IPS DF 4.7 (cell line): Measurements from ENCODE around the gene CCDC86.

Experiments used
- DNase-seq: peaks from one replicate; pipeline ENCODE4 v3.0.0-alpha.2; 2013; ENCODE audit warnings: low spot score; ENCODE audit errors: extremely low read depth

CCDC86 gene

GRCh38 chr11:60867871-60868681 lies 26.2 kb downstream of the CCDC86 start:
- DNase-seq: no peak

DNA sequence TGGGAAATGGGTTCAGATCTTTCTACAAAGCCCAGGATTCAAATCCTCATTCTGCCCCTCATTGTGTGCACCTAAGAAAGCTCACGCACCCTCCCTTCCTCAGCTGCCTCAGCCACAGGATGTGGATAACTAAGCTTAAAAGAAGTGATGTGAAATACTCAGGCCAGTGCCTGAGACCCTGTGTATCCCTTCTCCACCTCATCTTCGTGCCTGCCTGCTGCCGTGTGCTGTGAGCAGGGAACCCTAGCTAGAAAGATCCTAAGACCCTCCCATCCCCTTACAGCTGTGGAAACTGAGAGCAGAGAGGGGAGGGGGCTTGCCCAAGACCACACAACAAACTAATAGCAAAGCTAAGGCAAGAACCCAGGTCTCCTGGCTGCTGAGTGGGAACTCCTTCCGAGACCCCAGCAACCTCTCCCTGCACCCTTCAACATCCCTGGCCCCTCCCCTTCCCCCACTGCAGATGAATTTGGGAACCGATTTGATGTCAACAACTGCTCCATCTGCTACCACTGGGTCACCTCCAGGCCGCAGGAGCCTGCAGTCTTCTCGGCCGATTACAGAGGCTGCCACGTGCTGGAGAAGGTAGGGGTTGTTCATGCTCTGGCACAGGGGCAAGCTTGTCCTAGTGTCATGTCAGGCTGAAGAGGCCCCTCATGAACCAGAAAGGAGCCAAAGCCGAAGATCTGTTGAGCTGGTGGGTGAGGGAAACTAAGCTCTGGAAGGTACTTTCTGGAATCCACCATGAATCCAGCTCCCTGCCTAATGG lies 27.0 kb downstream of the CCDC86 start:
- no peak for DNase-seq

DNA sequence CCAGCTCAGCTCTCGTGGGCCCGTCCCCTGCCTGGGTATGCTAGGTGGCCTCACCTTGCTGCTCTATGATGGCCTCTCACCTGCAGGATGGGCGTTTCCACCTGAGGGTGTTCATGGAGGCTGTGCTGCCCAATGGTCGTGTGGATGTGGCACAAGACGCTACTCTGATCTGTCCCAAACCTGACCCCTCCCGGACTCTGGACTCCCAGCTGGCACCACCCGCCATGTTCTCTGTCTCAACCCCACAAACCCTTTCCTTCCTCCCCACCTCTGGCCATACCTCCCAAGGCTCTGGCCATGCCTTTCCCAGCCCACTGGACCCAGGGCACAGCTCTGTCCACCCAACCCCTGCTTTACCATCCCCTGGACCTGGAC lies 27.5 kb downstream of the CCDC86 start:
- no peak for DNase-seq

DNA sequence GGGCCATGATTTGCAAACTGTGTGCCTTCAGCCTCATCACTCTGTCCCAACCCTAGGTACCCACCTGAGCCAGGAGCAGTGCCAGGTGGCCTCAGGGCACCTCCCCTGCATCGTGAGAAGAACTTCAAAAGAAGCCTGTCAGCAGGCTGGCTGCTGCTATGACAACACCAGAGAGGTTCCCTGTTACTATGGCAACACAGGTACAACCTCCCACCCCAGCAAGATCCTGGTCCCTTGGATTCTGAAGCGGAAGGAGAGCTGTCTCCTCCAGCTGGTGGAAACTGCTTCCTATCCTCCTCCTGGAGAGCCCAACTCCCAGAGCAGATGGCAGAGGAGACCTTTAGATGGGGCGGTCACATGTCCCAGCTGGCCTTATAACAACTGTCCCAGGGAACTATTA lies 28.4 kb downstream of the CCDC86 start:
- no peak for DNase-seq

DNA sequence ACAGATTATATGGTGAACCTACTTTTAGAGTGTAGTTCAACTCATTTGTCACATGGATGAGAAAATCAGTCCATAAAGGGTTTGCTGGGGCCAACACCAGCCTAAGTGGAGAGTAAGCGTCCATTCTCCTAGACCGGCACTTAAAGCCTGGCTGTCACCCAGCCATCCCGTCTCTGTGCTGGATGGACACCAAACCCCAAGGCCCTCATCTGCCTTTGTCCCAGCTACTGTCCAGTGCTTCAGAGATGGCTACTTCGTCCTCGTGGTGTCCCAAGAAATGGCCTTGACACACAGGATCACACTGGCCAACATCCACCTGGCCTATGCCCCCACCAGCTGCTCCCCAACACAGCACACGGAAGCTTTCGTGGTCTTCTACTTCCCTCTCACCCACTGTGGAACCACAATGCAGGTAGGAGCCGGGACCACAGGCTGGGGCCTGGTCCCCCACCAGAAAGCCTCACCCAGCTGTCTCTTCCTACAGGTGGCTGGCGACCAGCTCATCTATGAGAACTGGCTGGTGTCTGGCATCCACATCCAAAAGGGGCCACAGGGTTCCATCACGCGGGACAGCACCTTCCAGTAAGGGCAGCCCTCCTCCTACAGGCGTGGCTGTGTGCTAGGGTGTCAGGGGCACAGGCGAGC lies 28.9 kb downstream of the CCDC86 start:
- no peak for DNase-seq

DNA sequence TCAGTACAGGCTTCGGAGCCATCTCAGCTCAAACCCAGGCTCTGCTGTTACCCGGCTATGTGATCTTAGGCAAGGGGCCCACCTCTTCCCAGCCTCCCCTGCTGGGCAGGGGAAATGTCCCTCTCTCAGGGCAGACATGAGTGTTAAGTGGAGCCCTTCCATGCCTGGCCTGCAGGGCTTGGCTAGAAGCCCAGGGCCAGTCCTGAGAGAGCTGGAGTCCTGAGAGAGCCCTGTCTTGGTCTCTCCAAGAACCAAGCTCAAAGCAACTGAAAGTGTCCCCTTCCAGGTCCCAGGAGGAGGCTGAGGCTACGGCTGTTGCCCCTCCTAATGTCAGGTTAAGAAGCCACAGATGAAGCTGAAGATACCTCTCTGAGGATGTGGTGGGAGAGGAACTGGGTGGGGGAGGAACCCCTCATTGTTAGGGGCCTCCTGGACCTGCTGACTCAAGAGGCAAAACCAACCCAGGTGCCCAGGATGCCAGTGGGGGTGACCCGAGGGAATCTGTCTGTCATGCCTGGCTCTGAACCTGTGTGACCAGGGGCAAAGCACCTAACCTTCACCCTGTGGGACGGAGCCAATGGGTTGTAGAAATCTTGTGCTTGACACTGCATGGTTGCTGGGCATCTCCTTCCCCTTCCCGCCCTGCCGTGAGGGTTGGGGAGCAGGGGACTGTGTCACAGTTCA lies 29.6 kb downstream of the CCDC86 start:
- DNase-seq: no peak

GRCh38 chr11:60872124-60872960 lies 30.4 kb downstream of the CCDC86 start:
- no peak for DNase-seq

- no peak for DNase-seq
Measured at GRCh38 chr11:60872961-60873524, 31.1 kb downstream of the CCDC86 start.

- no peak for DNase-seq
Measured at GRCh38 chr11:60873533-60873932, 31.6 kb downstream of the CCDC86 start.

- DNase-seq: no peak
Measured at GRCh38 chr11:60874421-60875365, 32.8 kb downstream of the CCDC86 start.

DNA sequence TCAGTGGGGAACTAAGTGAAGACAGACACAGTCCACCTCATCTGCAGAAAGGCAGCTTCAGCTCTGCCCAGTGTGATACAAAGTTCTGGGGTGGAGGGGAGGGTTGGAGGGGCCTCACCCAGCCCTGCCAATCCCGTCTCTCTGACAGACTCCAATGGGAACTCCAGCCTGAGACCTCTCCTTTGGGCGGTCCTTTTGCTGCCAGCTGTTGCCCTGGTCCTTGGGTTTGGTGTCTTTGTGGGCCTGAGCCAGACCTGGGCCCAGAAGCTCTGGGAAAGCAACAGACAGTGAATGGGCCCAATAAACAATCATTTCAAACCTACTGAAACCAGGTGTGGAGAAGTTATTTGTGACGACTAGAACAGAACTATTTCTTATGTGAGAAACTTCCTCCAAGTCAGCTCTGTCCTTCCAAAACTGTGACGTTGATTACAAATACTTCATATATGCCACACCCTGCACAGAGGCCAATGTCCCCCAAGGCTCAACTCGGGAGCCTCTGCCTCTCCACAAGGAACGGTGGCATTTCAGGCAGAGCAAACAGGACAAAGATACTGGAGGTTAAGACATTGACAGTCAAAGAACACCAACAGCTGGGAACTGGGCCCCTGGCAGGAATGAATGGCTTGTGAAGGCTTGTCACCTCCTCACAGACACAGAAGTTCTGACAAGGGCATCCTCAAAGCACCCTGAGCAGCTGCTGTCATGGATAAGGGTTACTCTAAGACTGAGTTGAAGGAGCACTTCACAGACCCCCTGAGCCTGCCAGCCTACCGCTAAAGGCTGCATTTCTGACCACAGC lies 33.7 kb downstream of the CCDC86 start:
- DNase-seq: no peak

- no peak for DNase-seq
Measured at GRCh38 chr11:60876168-60876485, 34.2 kb downstream of the CCDC86 start.

- DNase-seq: no peak
Measured at GRCh38 chr11:60878245-60879101, 36.6 kb downstream of the CCDC86 start.

GRCh38 chr11:60879104-60879503 lies 37.2 kb downstream of the CCDC86 start:
- DNase-seq: no peak

GRCh38 chr11:60879971-60880588 lies 38.2 kb downstream of the CCDC86 start:
- no peak for DNase-seq

- no peak for DNase-seq
Measured at GRCh38 chr11:60880643-60881282, 38.9 kb downstream of the CCDC86 start.

GRCh38 chr11:60887556-60887955 lies 45.6 kb downstream of the CCDC86 start:
- DNase-seq: no peak
